OCI-LY7 (cell line): ENCODE data around the gene P3H3.

Experiments used
- CTCF ChIP-seq: fragments of 200-600 bp; sonication (generic); conservative IDR thresholded peaks from 2 replicates; pipeline ENCODE4 v1.5.1; 2014; ENCODE audit warnings: mild to moderate bottlenecking, antibody characterized with exemption, low read length, moderate library complexity, mixed read lengths
- EZH2phosphoT487 ChIP-seq: fragments of 200-600 bp; sonication (generic); IDR thresholded peaks from 2 replicates; pipeline ENCODE4 v1.6.1; 2018; ENCODE audit warnings: low read depth, borderline replicate concordance, mild to moderate bottlenecking, mixed run types, antibody characterized with exemption, low read length, moderate library complexity, mixed read lengths

DNA sequence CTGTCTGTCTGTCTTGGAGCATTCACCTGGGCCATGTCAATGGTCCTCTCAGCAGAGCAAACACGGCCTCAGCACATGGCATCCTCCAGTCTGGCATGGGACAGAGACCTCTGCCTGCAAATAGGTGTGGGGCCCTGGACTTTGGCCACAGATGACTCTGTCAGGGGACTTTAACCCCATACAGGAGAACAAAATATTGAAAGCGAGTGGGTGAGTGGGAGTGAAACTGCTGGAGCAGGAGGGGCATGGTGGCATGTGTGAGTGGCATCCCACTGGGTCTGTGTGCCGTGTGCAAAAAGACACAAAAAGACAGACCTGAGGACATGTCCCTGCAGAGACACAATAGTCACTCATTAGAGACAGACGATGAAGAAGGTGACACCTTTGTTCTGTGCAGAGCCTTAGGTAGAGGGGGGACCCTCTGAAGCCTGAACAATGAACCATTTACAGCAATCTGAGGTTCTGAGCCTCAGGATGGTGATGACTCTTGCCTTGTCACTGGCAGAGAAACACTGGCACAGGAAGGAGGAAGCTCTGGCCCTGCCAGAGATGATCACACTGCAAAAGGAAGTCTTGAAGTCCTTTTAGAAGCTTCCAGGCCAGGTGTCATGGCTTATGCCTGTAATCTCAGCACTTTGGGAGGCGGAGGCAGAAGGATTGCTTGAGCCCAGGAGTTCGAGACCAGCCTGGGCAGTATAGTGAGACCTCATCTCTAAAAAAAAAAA, 48.3 kb upstream of the P3H3 start:
- TF ChIP-seq CTCF (no peak), EZH2phosphoT487 (no peak)
